Activated naive CD4-positive, alpha-beta T cell treated with anti-CD3 and anti-CD28 coated beads, Interleukin-2, amount 10 ng/mL, durations not matched to agents 7 days and 5 days (primary cell): ENCODE measurements around the gene CD86.

Source experiments
- CTCF ChIA-PET: fragments of 350-600 bp; sonication (Branson Sonifier 250); formaldehyde crosslinking; loops from one replicate; lab custom pipeline; 2021; ENCODE audit warnings: antibody characterized with exemption; lab: Charles Lee
- DNase-seq: peaks from one replicate; pipeline ENCODE4 v3.0.0-alpha.2; 2020
- H3K27ac Mint-ChIP-seq: one replicate; pipeline ENCODE4 v1.8.0; 2021; ENCODE audit warnings: mild to moderate bottlenecking, moderate library complexity, mixed read lengths
- H3K27me3 Mint-ChIP-seq: one replicate; pipeline ENCODE4 v1.8.0; 2021; ENCODE audit warnings: mild to moderate bottlenecking, mixed read lengths
- H3K36me3 Mint-ChIP-seq: one replicate; pipeline ENCODE4 v1.8.0; 2021; ENCODE audit warnings: mixed read lengths
- H3K4me1 Mint-ChIP-seq: one replicate; pipeline ENCODE4 v1.8.0; 2021; ENCODE audit warnings: mixed read lengths
- H3K4me3 Mint-ChIP-seq: one replicate; pipeline ENCODE4 v1.8.0; 2021; ENCODE audit warnings: mild to moderate bottlenecking, moderate library complexity, mixed read lengths
- H3K9me3 Mint-ChIP-seq: one replicate; pipeline ENCODE4 v1.8.0; 2021; ENCODE audit warnings: mixed read lengths

The CD86 gene

DNA sequence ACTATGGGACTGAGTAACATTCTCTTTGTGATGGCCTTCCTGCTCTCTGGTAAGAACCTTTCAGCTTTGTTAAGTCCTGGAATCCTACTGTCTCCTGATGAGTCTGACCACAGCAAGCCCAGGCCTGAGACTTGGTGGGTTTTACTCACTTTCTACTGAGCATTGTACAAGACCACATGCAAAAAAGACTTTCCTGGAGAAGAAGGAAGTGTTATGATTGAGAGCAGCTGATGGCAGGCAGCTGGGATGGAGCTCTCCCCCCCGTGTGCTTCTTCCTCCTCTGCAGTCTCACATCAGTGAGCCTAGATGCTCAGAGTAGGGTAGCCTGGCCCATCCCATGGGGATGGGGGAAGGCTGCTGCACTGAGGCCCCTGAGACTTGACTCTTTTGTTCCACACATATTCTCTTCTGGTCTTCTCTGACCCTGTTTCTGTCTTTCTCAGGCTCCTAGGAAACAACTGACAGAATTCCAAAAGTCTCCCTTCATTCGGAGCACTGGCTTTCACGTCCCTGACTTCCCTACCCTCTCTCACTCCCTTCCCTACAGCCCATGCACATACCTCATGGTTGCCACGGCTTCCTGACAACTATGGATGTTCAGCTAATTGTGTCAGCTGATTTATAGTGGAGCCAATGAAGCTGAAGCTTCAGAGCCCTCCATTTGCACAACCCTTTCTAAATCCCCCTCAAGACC is 36.6 kb downstream of the CD86 start:
- Mint-ChIP-seq H3K4me1 (peaks cover 18% of the 10 kb centered on the region), H3K27me3 (no peaks in the 10 kb centered on the region), H3K9me3 (no peaks in the 10 kb centered on the region), H3K27ac (peak overlapping the region; percentile 83), H3K36me3 (no peaks in the 10 kb centered on the region), H3K4me3 (no peak overlapping the region)
- CTCF ChIA-PET: interaction anchor here (1.0 to 1.8 kb wide), 4 partner anchors 10 to 545 kb away, joined by 4 to 7 read pairs (median 5); no protein-coding TSS in a partner anchor
- no peak for DNase-seq

- Mint-ChIP-seq H3K4me3 (no peak overlapping the region), H3K27ac (peak overlapping the region; percentile 83), H3K36me3 (no peaks in the 10 kb centered on the region), H3K4me1 (peaks cover 18% of the 10 kb centered on the region), H3K9me3 (no peaks in the 10 kb centered on the region), H3K27me3 (no peaks in the 10 kb centered on the region)
- DNase-seq: peak; percentile 63
- CTCF ChIA-PET: interaction anchor here (0.7 to 3.3 kb wide), 5 partner anchors 9 to 545 kb away, joined by 3 to 22 read pairs (median 4); no protein-coding TSS in a partner anchor
These were observed 37.5 kb downstream of the CD86 start for GRCh38 chr3:122092460-122093165.

DNA sequence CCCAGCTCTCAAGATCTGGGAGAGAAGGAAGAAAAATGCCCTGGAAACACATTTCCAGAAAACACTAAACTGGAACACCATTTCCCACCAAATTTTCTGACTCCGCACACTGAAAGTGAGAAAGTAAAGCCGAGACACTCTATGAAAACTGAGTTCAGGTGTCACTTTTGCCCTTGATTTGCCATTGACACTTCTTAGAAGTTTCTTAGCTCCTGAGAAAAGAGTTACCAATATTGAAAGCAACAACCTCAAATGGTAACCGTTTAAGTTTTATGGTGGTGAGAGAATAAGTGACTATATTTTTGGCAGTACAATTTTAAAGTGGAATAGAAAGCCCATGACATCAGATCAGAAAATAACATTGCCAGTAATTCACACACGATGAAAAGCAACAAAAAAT is 39.0 kb downstream of the CD86 start:
- Mint-ChIP-seq H3K9me3 (no peaks in the 10 kb centered on the region), H3K36me3 (no peaks in the 10 kb centered on the region), H3K27me3 (no peaks in the 10 kb centered on the region), H3K4me1 (peaks cover 18% of the 10 kb centered on the region), H3K27ac (peak overlapping the region; percentile 65), H3K4me3 (no peak overlapping the region)
- CTCF ChIA-PET: interaction anchor here (0.7 to 3.3 kb wide), 6 partner anchors 9 to 211 kb away, joined by 3 to 22 read pairs (median 4); no protein-coding TSS in a partner anchor
- no peak for DNase-seq

DNA sequence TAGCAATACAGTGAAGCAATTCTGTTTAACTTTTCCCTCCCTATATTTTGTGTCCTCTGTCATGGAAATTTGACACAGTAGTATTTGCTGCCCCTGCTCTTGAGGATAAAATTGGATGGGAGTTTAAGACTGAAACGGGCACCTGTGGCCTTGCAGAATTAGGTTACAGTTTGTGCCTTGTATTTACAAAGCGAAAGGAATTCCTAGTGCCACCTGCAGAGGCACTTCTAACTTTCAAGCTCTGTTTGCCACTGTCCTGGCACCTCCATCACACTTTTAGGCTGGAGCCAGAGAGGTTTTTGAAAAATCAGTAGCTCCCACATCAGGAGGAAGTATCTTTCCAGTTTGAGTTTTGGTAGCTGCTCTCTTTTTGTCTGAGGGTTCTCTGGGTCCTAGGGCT is 39.5 kb downstream of the CD86 start:
- Mint-ChIP-seq H3K4me3 (no peak overlapping the region), H3K27me3 (no peaks in the 10 kb centered on the region)

DNA sequence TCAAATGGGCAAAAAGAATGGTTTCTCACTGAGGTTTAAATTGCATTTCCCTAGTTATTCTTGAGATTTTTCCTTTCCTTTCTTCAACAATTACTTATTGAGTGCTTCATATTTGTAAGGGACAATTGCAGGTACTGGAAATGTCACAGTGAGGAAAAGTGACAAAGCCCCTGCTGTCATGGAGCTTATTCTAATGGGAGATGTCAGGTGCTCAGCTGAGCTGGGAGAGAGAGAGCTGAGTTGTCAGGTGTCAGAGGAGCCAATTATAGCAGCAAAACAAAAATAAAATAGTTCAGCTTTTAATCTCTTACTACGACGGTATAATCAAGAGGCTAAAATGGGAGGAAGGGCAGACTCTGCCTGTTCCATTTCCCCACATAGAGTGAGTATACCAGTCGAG is 42.0 kb downstream of the CD86 start:
- Mint-ChIP-seq H3K4me1 (peaks cover 29% of the 10 kb centered on the region), H3K27me3 (no peaks in the 10 kb centered on the region), H3K27ac (no peak overlapping the region), H3K4me3 (no peak overlapping the region), H3K36me3 (no peaks in the 10 kb centered on the region), H3K9me3 (no peaks in the 10 kb centered on the region)
- CTCF ChIA-PET: no interaction called here
- DNase-seq: no peak

More for the DNA sequence above, 39.5 kb downstream of the CD86 start:
- peak overlapping the region; percentile 59 for H3K27ac Mint-ChIP-seq
- H3K4me1 Mint-ChIP-seq: peaks cover 18% of the 10 kb centered on the region
- H3K9me3 Mint-ChIP-seq: no peaks in the 10 kb centered on the region
- DNase-seq: no peak
- CTCF ChIA-PET: interaction anchor here (0.9 to 3.3 kb wide), 4 partner anchors 12 to 164 kb away, joined by 3 to 22 read pairs (median 3); no protein-coding TSS in a partner anchor
- no peaks in the 10 kb centered on the region for H3K36me3 Mint-ChIP-seq

GRCh38 chr3:122098611-122099010 is 43.4 kb downstream of the CD86 start:
- CTCF ChIA-PET: interaction anchor here (0.6 to 9.2 kb wide), 3 partner anchors 158 to 554 kb away, joined by 3 to 111 read pairs (median 18); partner anchors contain the start of gene POLQ
- H3K4me1 Mint-ChIP-seq: peaks cover 28% of the 10 kb centered on the region
- H3K27ac Mint-ChIP-seq: no peak overlapping the region
- no peaks in the 10 kb centered on the region for H3K36me3 Mint-ChIP-seq
- no peak overlapping the region for H3K4me3 Mint-ChIP-seq
- no peak for DNase-seq
- H3K27me3 Mint-ChIP-seq: no peaks in the 10 kb centered on the region
- no peaks in the 10 kb centered on the region for H3K9me3 Mint-ChIP-seq

- Mint-ChIP-seq H3K4me1 (peaks cover 23% of the 10 kb centered on the region), H3K4me3 (no peak overlapping the region), H3K36me3 (no peaks in the 10 kb centered on the region), H3K9me3 (no peaks in the 10 kb centered on the region), H3K27ac (no peak overlapping the region), H3K27me3 (no peaks in the 10 kb centered on the region)
- CTCF ChIA-PET: interaction anchor here (0.6 to 9.2 kb wide), 6 partner anchors 149 to 555 kb away, joined by 3 to 111 read pairs (median 6); partner anchors contain the start of gene POLQ
- no peak for DNase-seq
These were observed 44.1 kb downstream of the CD86 start for GRCh38 chr3:122099255-122099654.

GRCh38 chr3:122100083-122100482 is 44.9 kb downstream of the CD86 start:
- Mint-ChIP-seq H3K27me3 (no peaks in the 10 kb centered on the region), H3K27ac (no peak overlapping the region), H3K4me3 (no peak overlapping the region), H3K4me1 (peaks cover 20% of the 10 kb centered on the region), H3K36me3 (no peaks in the 10 kb centered on the region), H3K9me3 (no peaks in the 10 kb centered on the region)
- CTCF ChIA-PET: interaction anchor here (1.1 to 9.2 kb wide), 9 partner anchors 148 to 554 kb away, joined by 4 to 111 read pairs (median 7); partner anchors contain the start of genes FAM162A and POLQ
- no peak for DNase-seq

DNA sequence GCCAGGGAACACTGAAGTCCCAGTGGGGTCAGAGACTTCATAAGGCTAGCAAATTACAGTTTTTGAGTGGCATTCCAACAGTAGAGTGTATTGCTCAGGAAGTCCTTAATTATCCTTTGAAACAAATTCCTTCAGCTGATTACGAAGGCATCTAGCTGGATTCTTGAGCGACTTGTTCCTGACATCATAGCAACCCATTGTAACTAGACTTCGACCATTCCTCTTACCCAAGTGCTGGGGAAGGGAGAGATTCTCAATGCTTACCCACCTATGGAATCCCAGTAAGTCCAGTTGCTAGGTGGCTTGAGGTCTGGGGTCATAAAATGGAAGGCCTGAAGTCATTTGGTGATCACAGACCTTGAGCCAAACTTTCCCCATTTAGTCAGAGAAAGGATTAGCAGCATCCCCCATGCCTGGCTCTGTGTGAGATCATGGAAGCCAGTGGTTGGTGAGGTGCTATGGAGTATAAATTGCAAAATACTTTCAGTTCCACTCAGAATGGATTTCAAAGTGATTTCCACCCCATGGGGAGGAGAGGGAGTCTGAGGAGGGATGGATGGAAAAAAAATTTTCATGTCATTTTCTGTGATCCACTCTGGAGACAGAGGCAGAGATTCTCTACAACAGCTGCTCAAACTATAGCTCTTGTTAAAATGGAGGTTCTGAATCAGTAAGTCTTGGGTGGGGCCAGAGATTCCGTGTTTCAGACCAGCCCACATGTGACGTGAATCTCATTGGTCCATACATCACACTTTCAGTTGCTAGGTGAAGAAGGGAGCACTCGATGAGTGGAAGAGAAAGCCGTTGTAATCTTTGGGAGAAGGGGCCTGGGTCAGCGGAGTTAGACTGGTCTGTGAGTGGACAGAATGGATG is 45.7 kb downstream of the CD86 start:
- Mint-ChIP-seq H3K4me1 (peaks cover 20% of the 10 kb centered on the region), H3K27me3 (no peaks in the 10 kb centered on the region), H3K27ac (no peak overlapping the region), H3K36me3 (no peaks in the 10 kb centered on the region), H3K4me3 (no peak overlapping the region), H3K9me3 (no peaks in the 10 kb centered on the region)
- peak; percentile 43 for DNase-seq
- CTCF ChIA-PET: interaction anchor here (0.9 to 9.2 kb wide), 33 partner anchors 8 to 578 kb away, joined by 3 to 111 read pairs (median 5); partner anchors contain the start of genes EAF2, FAM162A, IQCB1 and POLQ

- peaks cover 20% of the 10 kb centered on the region for H3K4me1 Mint-ChIP-seq
- CTCF ChIA-PET: interaction anchor here (0.7 to 9.2 kb wide), 32 partner anchors 9 to 577 kb away, joined by 3 to 111 read pairs (median 5); partner anchors contain the start of genes EAF2, FAM162A, IQCB1 and POLQ
- H3K36me3 Mint-ChIP-seq: no peaks in the 10 kb centered on the region
- H3K27me3 Mint-ChIP-seq: no peaks in the 10 kb centered on the region
- H3K4me3 Mint-ChIP-seq: no peak overlapping the region
- no peaks in the 10 kb centered on the region for H3K9me3 Mint-ChIP-seq
- no peak for DNase-seq
- H3K27ac Mint-ChIP-seq: no peak overlapping the region
These were observed 46.5 kb downstream of the CD86 start for GRCh38 chr3:122101646-122102045.

DNA sequence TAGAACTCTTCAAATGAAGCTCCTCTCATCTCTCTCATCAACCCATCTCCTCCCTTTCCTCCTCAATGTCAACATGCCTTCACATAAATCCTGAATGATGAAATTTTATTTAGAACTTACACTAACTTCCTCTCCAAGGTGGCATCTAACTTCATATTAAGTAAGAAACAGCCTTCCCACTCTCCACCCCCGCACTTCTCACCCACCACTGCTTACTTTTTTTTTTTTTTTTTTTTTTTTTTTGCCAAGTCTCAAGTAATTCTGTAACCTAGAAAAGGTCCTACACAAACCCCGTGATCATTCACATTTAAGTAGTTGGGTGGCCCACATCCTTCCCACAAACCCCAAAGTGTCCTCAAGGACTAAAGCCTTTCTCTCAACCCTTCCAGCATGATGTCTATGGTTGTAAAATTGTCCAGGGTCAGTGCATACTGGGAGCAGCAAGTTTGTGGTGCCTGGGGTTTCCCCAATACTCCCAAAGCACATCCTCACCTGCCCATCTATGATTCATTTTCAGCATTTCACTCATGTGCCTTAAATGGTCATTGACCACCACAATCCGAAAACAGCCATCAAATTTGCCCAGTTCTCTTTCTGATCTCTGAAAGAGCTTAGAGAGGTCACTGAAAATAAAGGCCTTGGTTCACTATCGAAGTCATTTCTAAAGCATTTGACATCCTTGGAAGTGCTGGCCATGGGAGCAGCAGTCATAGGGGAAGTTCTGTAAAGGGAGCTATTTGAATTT is 47.2 kb downstream of the CD86 start:
- Mint-ChIP-seq H3K4me3 (no peak overlapping the region), H3K36me3 (no peaks in the 10 kb centered on the region), H3K4me1 (peaks cover 20% of the 10 kb centered on the region), H3K27me3 (no peaks in the 10 kb centered on the region), H3K9me3 (no peaks in the 10 kb centered on the region), H3K27ac (no peak overlapping the region)
- DNase-seq: no peak
- CTCF ChIA-PET: interaction anchor here (0.5 to 9.2 kb wide), 31 partner anchors 9 to 576 kb away, joined by 3 to 111 read pairs (median 5); partner anchors contain the start of genes POLQ and WDR5B

DNA sequence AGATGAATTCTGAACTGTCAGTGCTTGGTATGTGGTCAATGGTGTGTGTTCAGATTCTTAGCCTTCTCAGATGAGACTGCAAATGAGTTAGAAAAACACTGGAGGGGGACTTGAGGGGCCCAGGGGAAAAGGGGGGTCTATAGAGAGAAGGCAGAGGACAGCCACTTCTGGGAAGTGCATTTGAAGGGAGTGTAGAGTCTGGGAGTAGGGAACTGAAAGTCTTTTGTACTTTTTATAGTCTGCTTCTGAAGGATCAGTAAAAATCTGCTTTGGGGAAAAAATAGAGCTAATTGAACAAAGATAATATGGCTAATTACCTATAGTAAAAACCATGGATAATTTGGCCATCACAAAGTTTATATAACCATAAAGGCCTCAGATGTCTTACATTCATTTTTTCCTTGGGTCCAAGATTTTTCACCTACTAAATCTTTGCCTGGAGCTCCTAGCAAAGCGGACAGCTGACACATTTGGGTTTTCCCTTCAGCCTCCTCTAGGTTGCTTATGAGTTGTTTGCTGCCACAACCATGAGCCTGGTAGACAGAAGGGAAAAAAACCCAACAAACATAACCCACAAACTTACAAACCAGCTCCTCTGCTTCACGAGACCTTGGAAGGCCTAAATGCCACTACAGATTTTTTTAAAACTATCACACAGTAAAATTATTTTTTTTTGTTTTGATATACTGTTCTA is 48.8 kb downstream of the CD86 start:
- Mint-ChIP-seq H3K4me1 (peaks cover 20% of the 10 kb centered on the region), H3K9me3 (no peaks in the 10 kb centered on the region), H3K4me3 (no peak overlapping the region), H3K36me3 (no peaks in the 10 kb centered on the region), H3K27me3 (peaks cover 4% of the 10 kb centered on the region), H3K27ac (no peak overlapping the region)
- no peak for DNase-seq
- CTCF ChIA-PET: interaction anchor here (0.8 to 9.2 kb wide), 7 partner anchors 122 to 591 kb away, joined by 3 to 111 read pairs (median 3); no protein-coding TSS in a partner anchor
